GM12878 (cell line): Measurements from ENCODE around the gene SMTNL1. TPM values are rescaled to one million over a fixed set of nuclear protein-coding genes. Genes with fewer than 3 reads are reported as not detected.

Experiments
- ATAC-seq: fragments of 200-7000 bp; cut with Tn5 transposase; 3 replicates; pipeline ENCODE4 v1.9.1; 2020; ENCODE audit warnings: mild to moderate bottlenecking, moderate library complexity
- BruUV-seq: library from RNA; stranded (reverse); fragments of 400-500 nt; replicated peaks from 2 replicates; lab custom pipeline; 2021; lab: Mats Ljungman, UMichigan
- CTCF ChIA-PET: fragments of 300-600 bp; sonication (Branson Sonifier 250); formaldehyde crosslinking; extraction: SDS; loops from one replicate; lab custom pipeline; 2021; ENCODE audit warnings: inconsistent platforms; lab: Yijun Ruan, JAX
- POLR2A ChIA-PET: fragments of 350-600 bp; formaldehyde crosslinking; extraction: SDS; loops from one replicate; lab custom pipeline; 2021; ENCODE audit warnings: inconsistent platforms; lab: Charles Lee
- RAD21 ChIA-PET: fragments of 300-600 bp; sonication (Branson Sonifier 250); formaldehyde crosslinking; loops from one replicate; lab custom pipeline; 2023; ENCODE audit warnings: antibody characterized with exemption; ENCODE audit not compliant: unreplicated experiment; lab: Charles Lee
- SMC1A ChIA-PET: fragments of 300-600 bp; sonication (Branson Sonifier 250); formaldehyde crosslinking; loops from one replicate; lab custom pipeline; 2023; ENCODE audit not compliant: unreplicated experiment, uncharacterized antibody; lab: Charles Lee
- DNase-seq: peaks from one replicate; pipeline ENCODE4 v3.0.0-alpha.2; 2011; ENCODE audit warnings: low read depth, low spot score
- FAIRE-seq: peaks from 3 replicates; lab custom pipeline; 2011; peaks lifted over from hg19 to GRCh38; lab: Jason Lieb, UNC
- H2AFZ ChIP-seq: 2 replicates; pipeline ENCODE4 v1.6.0; 2011; ENCODE audit warnings: low read depth, low read length, control low read depth; ENCODE audit not compliant: control insufficient read depth
- H3K27ac ChIP-seq: 2 replicates; pipeline ENCODE4 v1.5.1; 2011; ENCODE audit warnings: control low read depth; ENCODE audit not compliant: control insufficient read depth, insufficient read depth
- H3K27me3 ChIP-seq, 2 experiments: replicated peaks in 1 of 2; 2 replicates each; pipeline versions ENCODE4 v1.6.0 to v1.6.1; 2011; ENCODE audit warnings: low read length in 1 of 2; ENCODE audit not compliant: control insufficient read depth in 2 of 2, insufficient read depth in 2 of 2
- H3K36me3 ChIP-seq, 2 experiments: 2 replicates each; pipeline ENCODE4 v1.5.1; 2011; ENCODE audit warnings: low read length in 1 of 2; ENCODE audit not compliant: control insufficient read depth in 2 of 2, insufficient read depth in 2 of 2
- H3K4me1 ChIP-seq: 2 replicates; pipeline ENCODE4 v1.6.1; 2011; ENCODE audit warnings: mild to moderate bottlenecking, low read length, moderate library complexity, mixed read lengths; ENCODE audit not compliant: control insufficient read depth, insufficient read depth
- H3K4me2 ChIP-seq: 2 replicates; pipeline ENCODE4 v1.6.0; 2011; ENCODE audit warnings: control low read depth; ENCODE audit not compliant: control insufficient read depth, insufficient read depth
- H3K4me3 ChIP-seq: fragments of 200-600 bp; sonication (generic); 2 replicates; pipeline ENCODE4 v1.5.1; 2016
- H3K79me2 ChIP-seq: 2 replicates; pipeline ENCODE4 v1.6.0; 2011; ENCODE audit warnings: low read length; ENCODE audit not compliant: control insufficient read depth, insufficient read depth
- H3K9ac ChIP-seq: 2 replicates; pipeline ENCODE4 v1.8.0; 2011; ENCODE audit warnings: low read length, control low read depth, mixed read lengths; ENCODE audit not compliant: control insufficient read depth, insufficient read depth
- H3K9me3 ChIP-seq: replicated peaks from 3 replicates; pipeline ENCODE4 v1.5.1; 2011; ENCODE audit warnings: mild to moderate bottlenecking, low read length; ENCODE audit not compliant: control insufficient read depth, insufficient read depth
- H4K20me1 ChIP-seq: 2 replicates; pipeline ENCODE4 v1.6.0; 2011; ENCODE audit not compliant: control insufficient read depth, insufficient read depth
- ATF2 ChIP-seq: IDR thresholded peaks from 2 replicates; pipeline ENCODE4 v1.6.1; 2012; ENCODE audit warnings: low read length, inconsistent platforms
- EP300 ChIP-seq, 2 experiments: fragments of 150-350 bp in 1 of 2; IDR thresholded peaks; 2 replicates each; pipeline ENCODE4 v1.6.1; 2011 to 2012; ENCODE audit warnings: low read depth in 2 of 2, low read length in 2 of 2, borderline replicate concordance in 1 of 2, improper control_type of control experiment in 1 of 2, inconsistent platforms in 1 of 2; ENCODE audit not compliant: control insufficient read depth in 1 of 2
- MEF2A ChIP-seq: IDR thresholded peaks from 2 replicates; pipeline ENCODE4 v1.6.1; 2011; ENCODE audit warnings: low read depth, mild to moderate bottlenecking, low read length, moderate library complexity; ENCODE audit not compliant: insufficient read depth
- MTA3 ChIP-seq: IDR thresholded peaks from 2 replicates; pipeline ENCODE4 v1.6.1; 2012; ENCODE audit warnings: low read length, inconsistent platforms, borderline replicate concordance
- NFYA ChIP-seq: IDR thresholded peaks from 2 replicates; pipeline ENCODE4 v1.6.1; 2011; ENCODE audit warnings: low read depth, mild to moderate bottlenecking, low read length, improper control_type of control experiment, borderline replicate concordance
- PKNOX1 ChIP-seq: fragments of 450-650 bp; IDR thresholded peaks from 2 replicates; pipeline ENCODE4 v1.6.1; 2016; ENCODE audit warnings: mild to moderate bottlenecking
- RAD21 ChIP-seq: IDR thresholded peaks from 2 replicates; pipeline ENCODE4 v1.6.1; 2011; ENCODE audit warnings: mild to moderate bottlenecking, low read depth, low read length, moderate library complexity; ENCODE audit not compliant: insufficient read depth
- SUPT20H ChIP-seq: IDR thresholded peaks from 2 replicates; pipeline ENCODE4 v1.6.1; 2011; ENCODE audit warnings: low read depth, mild to moderate bottlenecking, low read length, moderate library complexity, borderline replicate concordance; ENCODE audit not compliant: control insufficient read depth
- ZNF592 ChIP-seq: fragments of 450-650 bp; IDR thresholded peaks from 2 replicates; pipeline ENCODE4 v1.6.1; 2017; ENCODE audit warnings: mild to moderate bottlenecking, moderate library complexity
- WGBS: methylation state at CpG from one replicate; pipeline ENCODE4 v1.1.6; 2016; ENCODE audit warnings: low lambda C conversion rate; ENCODE audit not compliant: insufficient replicate concordance, insufficient coverage; ENCODE audit errors: missing lambda C conversion rate; 5-methylcytosine and 5-hydroxymethylcytosine counted together
- in situ Hi-C: fragments of 300-500 bp; cut with MboI; formaldehyde crosslinking; loops from 9 replicates; pipeline ENCODE4 v1.14.3; 2018; ENCODE audit warnings: mixed read lengths
- intact Hi-C: fragments of 100-400 bp; cut with micrococcal nuclease; formaldehyde crosslinking; loops from one replicate; pipeline ENCODE4 v1.14.2; 2022; ENCODE audit not compliant: unreplicated experiment
- polyA plus RNA-seq, 11 experiments: library from polyadenylated mRNA; depleted of rRNA in 4 of 11; unstranded in 6 of 11; stranded (reverse) in 5 of 11; fragments of >200 nt; fragmentation: Nextera tagmentation in 4 of 11; fragmentation: Illumina TruSeq in 1 of 11; extraction: Ambion mirVana in 4 of 11; extraction: Trizol in 1 of 11; gene quantifications; 1 replicate in 1 of 11; 2 replicates in 10 of 11; pipeline versions ENCODE4 v1.2.1 to v1.2.3, GENCODE V29; 2011 to 2016; ENCODE audit warnings: inconsistent platforms in 2 of 11, missing spikeins in 2 of 11, low read depth in 1 of 11
- total RNA-seq, 4 experiments: library from RNA; depleted of rRNA in 3 of 4; stranded (reverse); fragments of >200 nt in 3 of 4; fragmentation: Illumina TruSeq in 1 of 4; extraction: Trizol in 1 of 4; gene quantifications; 2 replicates each; pipeline versions ENCODE4 v1.2.1 to v1.2.3, GENCODE V29; 2013 to 2021

The SMTNL1 gene
- total and polyA plus RNA-seq, 10 of the 15 experiments (the other 5 are each of a cell fraction or from before 2014, with no cell fraction given): 0.06 to 0.17 (median 0.10) TPM; not detected in 7

- no peak overlapping the region for H2AFZ ChIP-seq
- FAIRE-seq: no peak
- POLR2A ChIA-PET: no interaction called here
- BruUV-seq: no TSS peak
- TF ChIP-seq PKNOX1: no peak
- no peak for TF ChIP-seq SUPT20H
- no peak for TF ChIP-seq NFYA
- TF ChIP-seq, all 136 proteins: peak for 0
- ATAC-seq (no peak), DNase-seq (no peak)
- no peak overlapping the region for H3K4me2 ChIP-seq
- ChIA-PET RAD21 (no interaction called here), SMC1A (no interaction called here), CTCF (interaction anchor here (1.6 kb wide), 1 partner anchor 26 kb away, joined by 6 read pairs; no protein-coding TSS in a partner anchor)
- no peaks in the 10 kb centered on the region for H3K79me2 ChIP-seq
- peaks cover 3% of the 10 kb centered on the region in 2 experiments; a peak in 3 of 4 replicates for H3K36me3 ChIP-seq
- no peaks in the 10 kb centered on the region for H3K27me3 ChIP-seq
- H3K27ac ChIP-seq: no peak overlapping the region
- intact Hi-C loops (no loop called here), in situ Hi-C loops (no loop called here)
- peaks cover 3% of the 10 kb centered on the region; the same call in 1 of the 2 replicates for H4K20me1 ChIP-seq
- H3K4me3 ChIP-seq: no peak overlapping the region
- H3K4me1 ChIP-seq: no peaks in the 10 kb centered on the region
- H3K9me3 ChIP-seq: no peaks in the 10 kb centered on the region
- H3K9ac ChIP-seq: no peak overlapping the region
- WGBS: 98% methylated on average over 10 of the region's 15 CpGs
Measured at GRCh38 chr11:57500926-57501325, 36.5 kb upstream of the SMTNL1 start.

GRCh38 chr11:57501953-57502352 lies 35.4 kb upstream of the SMTNL1 start:
- intact Hi-C loops: no loop called here
- H2AFZ ChIP-seq: no peak overlapping the region
- ATAC-seq: no peak
- TF ChIP-seq ATF2 (no peak), MTA3 (no peak), ZNF592 (no peak), EP300 (IDR thresholded peaks at IDR 0.05; ENCODE audit: borderline replicate concordance in 1 of 2, control insufficient read depth in 1 of 2, low read depth in 2 of 2, low read length in 2 of 2) (no peak), MEF2A (no peak), RAD21 (no peak)

More at GRCh38 chr11:57501953-57502352, 35.4 kb upstream of the SMTNL1 start:
- DNase-seq (no peak), FAIRE-seq (no peak)
- Histone ChIP-seq H3K4me1 (no peaks in the 10 kb centered on the region), H3K4me3 (no peak overlapping the region), H3K9me3 (no peaks in the 10 kb centered on the region), H3K79me2 (no peaks in the 10 kb centered on the region), H4K20me1 (peaks cover 3% of the 10 kb centered on the region; the same call in 1 of the 2 replicates), H3K4me2 (no peak overlapping the region), H3K9ac (no peak overlapping the region), H3K27ac (no peak overlapping the region), H3K27me3 (no peaks in the 10 kb centered on the region), H3K36me3 (peaks cover 3% of the 10 kb centered on the region in 2 experiments; a peak in 3 of 4 replicates)
- 99% methylated on average over 4 of the region's 4 CpGs for WGBS
- no TSS peak for BruUV-seq
- RAD21 ChIA-PET: interaction anchor here (1.8 kb wide), 1 partner anchor 8 kb away, joined by 5 read pairs; no protein-coding TSS in a partner anchor
- SMC1A ChIA-PET: interaction anchor here (0.8 to 1.2 kb wide), 3 partner anchors 9 to 162 kb away, joined by 3 to 4 read pairs (median 3); no protein-coding TSS in a partner anchor
- POLR2A ChIA-PET: no interaction called here
- in situ Hi-C loops: no loop called here
- CTCF ChIA-PET: interaction anchor here (0.9 to 2.1 kb wide), 7 partner anchors 8 to 45 kb away, joined by 3 to 16 read pairs (median 6); no protein-coding TSS in a partner anchor
